ENCODE data around the gene KANSL1.

DNA sequence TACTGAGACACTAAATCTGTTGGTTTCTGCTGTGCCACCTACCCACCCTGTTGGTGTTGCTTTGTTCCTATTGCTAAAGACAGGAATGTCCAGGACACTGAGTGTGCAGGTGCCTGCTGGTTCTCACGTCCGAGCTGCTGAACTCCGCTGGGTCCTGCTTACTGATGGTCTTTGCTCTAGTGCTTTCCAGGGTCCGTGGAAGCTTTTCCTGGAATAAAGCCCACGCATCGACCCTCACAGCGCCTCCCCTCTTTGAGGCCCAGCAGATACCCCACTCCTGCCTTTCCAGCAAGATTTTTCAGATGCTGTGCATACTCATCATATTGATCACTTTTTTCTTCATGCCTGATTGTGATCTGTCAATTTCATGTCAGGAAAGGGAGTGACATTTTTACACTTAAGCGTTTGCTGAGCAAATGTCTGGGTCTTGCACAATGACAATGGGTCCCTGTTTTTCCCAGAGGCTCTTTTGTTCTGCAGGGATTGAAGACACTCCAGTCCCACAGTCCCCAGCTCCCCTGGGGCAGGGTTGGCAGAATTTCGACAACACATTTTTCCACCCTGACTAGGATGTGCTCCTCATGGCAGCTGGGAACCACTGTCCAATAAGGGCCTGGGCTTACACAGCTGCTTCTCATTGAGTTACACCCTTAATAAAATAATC, 179.6 kb downstream of the KANSL1 start:
- TF ChIP-seq, protein P1, sequence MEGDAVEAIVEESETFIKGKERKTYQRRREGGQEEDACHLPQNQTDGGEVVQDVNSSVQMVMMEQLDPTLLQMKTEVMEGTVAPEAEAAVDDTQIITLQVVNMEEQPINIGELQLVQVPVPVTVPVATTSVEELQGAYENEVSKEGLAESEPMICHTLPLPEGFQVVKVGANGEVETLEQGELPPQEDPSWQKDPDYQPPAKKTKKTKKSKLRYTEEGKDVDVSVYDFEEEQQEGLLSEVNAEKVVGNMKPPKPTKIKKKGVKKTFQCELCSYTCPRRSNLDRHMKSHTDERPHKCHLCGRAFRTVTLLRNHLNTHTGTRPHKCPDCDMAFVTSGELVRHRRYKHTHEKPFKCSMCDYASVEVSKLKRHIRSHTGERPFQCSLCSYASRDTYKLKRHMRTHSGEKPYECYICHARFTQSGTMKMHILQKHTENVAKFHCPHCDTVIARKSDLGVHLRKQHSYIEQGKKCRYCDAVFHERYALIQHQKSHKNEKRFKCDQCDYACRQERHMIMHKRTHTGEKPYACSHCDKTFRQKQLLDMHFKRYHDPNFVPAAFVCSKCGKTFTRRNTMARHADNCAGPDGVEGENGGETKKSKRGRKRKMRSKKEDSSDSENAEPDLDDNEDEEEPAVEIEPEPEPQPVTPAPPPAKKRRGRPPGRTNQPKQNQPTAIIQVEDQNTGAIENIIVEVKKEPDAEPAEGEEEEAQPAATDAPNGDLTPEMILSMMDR (conservative IDR thresholded peaks at IDR 0.05; ENCODE audit: low read depth, low read length) = no peak
- no peak for TF ChIP-seq POLR2A (IDR thresholded peaks at IDR 0.05; ENCODE audit: low read depth, low read length)
- TF ChIP-seq MXI1 (IDR thresholded peaks at IDR 0.05; ENCODE audit: borderline replicate concordance, low read depth, low read length) = no peak
- TF ChIP-seq, protein P2, sequence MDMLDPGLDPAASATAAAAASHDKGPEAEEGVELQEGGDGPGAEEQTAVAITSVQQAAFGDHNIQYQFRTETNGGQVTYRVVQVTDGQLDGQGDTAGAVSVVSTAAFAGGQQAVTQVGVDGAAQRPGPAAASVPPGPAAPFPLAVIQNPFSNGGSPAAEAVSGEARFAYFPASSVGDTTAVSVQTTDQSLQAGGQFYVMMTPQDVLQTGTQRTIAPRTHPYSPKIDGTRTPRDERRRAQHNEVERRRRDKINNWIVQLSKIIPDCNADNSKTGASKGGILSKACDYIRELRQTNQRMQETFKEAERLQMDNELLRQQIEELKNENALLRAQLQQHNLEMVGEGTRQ (IDR thresholded peaks at IDR 0.05; ENCODE audit: low read depth, low read length) = no peak; the same call in 1 of the 2 replicates
- TF ChIP-seq, protein P3, sequence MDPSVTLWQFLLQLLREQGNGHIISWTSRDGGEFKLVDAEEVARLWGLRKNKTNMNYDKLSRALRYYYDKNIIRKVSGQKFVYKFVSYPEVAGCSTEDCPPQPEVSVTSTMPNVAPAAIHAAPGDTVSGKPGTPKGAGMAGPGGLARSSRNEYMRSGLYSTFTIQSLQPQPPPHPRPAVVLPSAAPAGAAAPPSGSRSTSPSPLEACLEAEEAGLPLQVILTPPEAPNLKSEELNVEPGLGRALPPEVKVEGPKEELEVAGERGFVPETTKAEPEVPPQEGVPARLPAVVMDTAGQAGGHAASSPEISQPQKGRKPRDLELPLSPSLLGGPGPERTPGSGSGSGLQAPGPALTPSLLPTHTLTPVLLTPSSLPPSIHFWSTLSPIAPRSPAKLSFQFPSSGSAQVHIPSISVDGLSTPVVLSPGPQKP (IDR thresholded peaks at IDR 0.05; ENCODE audit: borderline replicate concordance, low read depth, low read length) = no peak
- TF ChIP-seq RFX5 (IDR thresholded peaks at IDR 0.05; ENCODE audit: low read depth, low read length) = no peak
- TF ChIP-seq MAZ (IDR thresholded peaks at IDR 0.05; ENCODE audit: borderline replicate concordance, low read depth, low read length) = no peak
- no peak for TF ChIP-seq FOS (IDR thresholded peaks at IDR 0.05; ENCODE audit: low read depth, low read length)
- TF ChIP-seq RAD21 (IDR thresholded peaks at IDR 0.05; ENCODE audit: low read length) = no peak
- TF ChIP-seq SMC3 (IDR thresholded peaks at IDR 0.05; ENCODE audit: low read depth, low read length) = no peak
- no peak for TF ChIP-seq CHD1 (IDR thresholded peaks at IDR 0.05; ENCODE audit: low read depth, low read length)
- TF ChIP-seq CEBPB (IDR thresholded peaks at IDR 0.05; ENCODE audit: low read depth, low read length) = peak; percentile 36
- TF ChIP-seq NFE2L2 (IDR thresholded peaks at IDR 0.05; ENCODE audit: low read depth, low read length) = no peak

Data from IMR-90 (cell line).